ENCODE measurements around the gene SYNE1. TPM values are rescaled to one million over a fixed set of nuclear protein-coding genes. Genes with fewer than 3 reads are reported as not detected.

Gene SYNE1
- total and polyA plus RNA-seq, 4 donors: 10.2 to 105 (median 24.5) TPM

- TF ChIP-seq ZBTB33 (IDR thresholded peaks at IDR 0.05) (no peak), MAX (IDR thresholded peaks at IDR 0.05) (no peak), JUND (IDR thresholded peaks at IDR 0.05) (no peak), NR2F2 (IDR thresholded peaks at IDR 0.05) (no peak), TAF1 (conservative IDR thresholded peaks at IDR 0.05) (no peak), GABPA (IDR thresholded peaks at IDR 0.05 in 1 of 2, conservative IDR thresholded peaks at IDR 0.05 in 1 of 2) (no peak), SP1 (IDR thresholded peaks at IDR 0.05) (no peak), CTCF (IDR thresholded peaks at IDR 0.05; ENCODE audit: low read depth, low read length, missing input control) (no peak), FOXA1 (IDR thresholded peaks at IDR 0.05) (no peak), YY1 (IDR thresholded peaks at IDR 0.05) (no peak), RAD21 (IDR thresholded peaks at IDR 0.05) (no peak), FOXA2 (IDR thresholded peaks at IDR 0.05) (no peak), HNF4A (conservative IDR thresholded peaks at IDR 0.05) (no peak), HNF4G (IDR thresholded peaks at IDR 0.05) (no peak)
- TF ChIP-seq, protein P1, sequence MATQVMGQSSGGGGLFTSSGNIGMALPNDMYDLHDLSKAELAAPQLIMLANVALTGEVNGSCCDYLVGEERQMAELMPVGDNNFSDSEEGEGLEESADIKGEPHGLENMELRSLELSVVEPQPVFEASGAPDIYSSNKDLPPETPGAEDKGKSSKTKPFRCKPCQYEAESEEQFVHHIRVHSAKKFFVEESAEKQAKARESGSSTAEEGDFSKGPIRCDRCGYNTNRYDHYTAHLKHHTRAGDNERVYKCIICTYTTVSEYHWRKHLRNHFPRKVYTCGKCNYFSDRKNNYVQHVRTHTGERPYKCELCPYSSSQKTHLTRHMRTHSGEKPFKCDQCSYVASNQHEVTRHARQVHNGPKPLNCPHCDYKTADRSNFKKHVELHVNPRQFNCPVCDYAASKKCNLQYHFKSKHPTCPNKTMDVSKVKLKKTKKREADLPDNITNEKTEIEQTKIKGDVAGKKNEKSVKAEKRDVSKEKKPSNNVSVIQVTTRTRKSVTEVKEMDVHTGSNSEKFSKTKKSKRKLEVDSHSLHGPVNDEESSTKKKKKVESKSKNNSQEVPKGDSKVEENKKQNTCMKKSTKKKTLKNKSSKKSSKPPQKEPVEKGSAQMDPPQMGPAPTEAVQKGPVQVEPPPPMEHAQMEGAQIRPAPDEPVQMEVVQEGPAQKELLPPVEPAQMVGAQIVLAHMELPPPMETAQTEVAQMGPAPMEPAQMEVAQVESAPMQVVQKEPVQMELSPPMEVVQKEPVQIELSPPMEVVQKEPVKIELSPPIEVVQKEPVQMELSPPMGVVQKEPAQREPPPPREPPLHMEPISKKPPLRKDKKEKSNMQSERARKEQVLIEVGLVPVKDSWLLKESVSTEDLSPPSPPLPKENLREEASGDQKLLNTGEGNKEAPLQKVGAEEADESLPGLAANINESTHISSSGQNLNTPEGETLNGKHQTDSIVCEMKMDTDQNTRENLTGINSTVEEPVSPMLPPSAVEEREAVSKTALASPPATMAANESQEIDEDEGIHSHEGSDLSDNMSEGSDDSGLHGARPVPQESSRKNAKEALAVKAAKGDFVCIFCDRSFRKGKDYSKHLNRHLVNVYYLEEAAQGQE (IDR thresholded peaks at IDR 0.05): no peak
- TF ChIP-seq, protein P2, sequence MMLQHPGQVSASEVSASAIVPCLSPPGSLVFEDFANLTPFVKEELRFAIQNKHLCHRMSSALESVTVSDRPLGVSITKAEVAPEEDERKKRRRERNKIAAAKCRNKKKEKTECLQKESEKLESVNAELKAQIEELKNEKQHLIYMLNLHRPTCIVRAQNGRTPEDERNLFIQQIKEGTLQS (IDR thresholded peaks at IDR 0.05): no peak
- Histone ChIP-seq H3K36me3 (ENCODE audit: control insufficient read depth in 4 of 4, insufficient read depth in 3 of 4, low read depth in 1 of 4, low read length in 3 of 4) (no peaks in the 10 kb centered on the region), H3K4me3 (ENCODE audit: low read depth in 1 of 3, low read length in 3 of 3) (no peak overlapping the region), H3K9ac (ENCODE audit: low read depth in 1 of 2, low read length in 2 of 2) (no peak overlapping the region), H3K27ac (ENCODE audit: low read depth in 1 of 2, low read length in 2 of 2) (no peak overlapping the region), H3K4me1 (ENCODE audit: control insufficient read depth in 4 of 4, insufficient read depth in 4 of 4, low read length in 3 of 4) (no peaks in the 10 kb centered on the region), H3K27me3 (ENCODE audit: control insufficient read depth in 4 of 4, insufficient read depth in 4 of 4, low read length in 3 of 4) (no peaks in the 10 kb centered on the region), H3K9me3 (ENCODE audit: control insufficient read depth in 4 of 4, low read length in 3 of 4) (no peaks in the 10 kb centered on the region)
- DNase-seq (ENCODE audit: low spot score): no peak
- 72% methylated on average over 2 of the region's 2 CpGs for WGBS
Observed at GRCh38 chr6:152508477-152508876, 128.7 kb downstream of the SYNE1 start.

DNA sequence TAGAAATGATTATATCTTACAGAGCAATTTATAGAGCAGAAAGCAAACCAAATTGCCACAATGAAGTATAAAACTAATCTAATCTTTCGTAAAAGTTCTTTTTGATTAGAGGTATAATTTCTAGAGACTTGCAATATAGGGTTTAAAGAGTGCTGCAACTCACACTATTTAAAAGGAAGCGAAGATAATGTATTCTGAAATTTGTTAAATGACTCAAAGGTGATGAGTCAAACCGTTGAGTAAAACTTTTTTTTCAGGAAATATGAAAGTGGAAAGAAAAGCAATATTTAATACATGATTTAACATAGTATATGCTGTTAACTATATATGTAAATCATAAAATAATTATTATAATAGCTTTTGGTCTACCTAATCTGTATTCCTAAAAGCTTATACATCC is 133.6 kb downstream of the SYNE1 start:
- Histone ChIP-seq H3K4me1 (ENCODE audit: control insufficient read depth in 4 of 4, insufficient read depth in 4 of 4, low read length in 3 of 4) (no peaks in the 10 kb centered on the region), H3K36me3 (ENCODE audit: control insufficient read depth in 4 of 4, insufficient read depth in 3 of 4, low read depth in 1 of 4, low read length in 3 of 4) (no peaks in the 10 kb centered on the region), H3K27me3 (ENCODE audit: control insufficient read depth in 4 of 4, insufficient read depth in 4 of 4, low read length in 3 of 4) (no peaks in the 10 kb centered on the region), H3K27ac (ENCODE audit: low read depth in 1 of 2, low read length in 2 of 2) (no peak overlapping the region), H3K4me3 (ENCODE audit: low read depth in 1 of 3, low read length in 3 of 3) (no peak overlapping the region), H3K9ac (ENCODE audit: low read depth in 1 of 2, low read length in 2 of 2) (no peak overlapping the region), H3K9me3 (ENCODE audit: control insufficient read depth in 4 of 4, low read length in 3 of 4) (no peaks in the 10 kb centered on the region)
- TF ChIP-seq, protein P2 (IDR thresholded peaks at IDR 0.05): no peak
- no peak for TF ChIP-seq NR2F2 (IDR thresholded peaks at IDR 0.05)
- DNase-seq (ENCODE audit: low spot score): no peak
- WGBS: 68% methylated on average over 3 of the region's 3 CpGs
